Muscle layer of duodenum (tissue), 2 donors: ENCODE results near the gene CDC42BPA.
A peak's percentile ranks its signal among the peaks of the same experiment; 100 is the strongest.
"Not testable (repeated sequence)": the region's sequence is repeated elsewhere in the genome, so short reads cannot be mapped to it uniquely, and the experiment has no call there.

Experiments
- H3K27ac ChIP-seq: one replicate; pipeline ENCODE4 v1.7.0; 2013; ENCODE audit warnings: mild to moderate bottlenecking, low read length
- H3K27me3 ChIP-seq: one replicate; pipeline ENCODE4 v1.7.0; 2013; ENCODE audit warnings: low read depth, mild to moderate bottlenecking, control low read depth, low read length
- H3K36me3 ChIP-seq, 2 donors: one replicate each; pipeline ENCODE4 v1.7.0; 2013; ENCODE audit warnings: low read length in 2 of 2, control low read depth in 1 of 2, mild to moderate bottlenecking in 1 of 2; ENCODE audit not compliant: insufficient read depth in 2 of 2, control insufficient read depth in 1 of 2
- H3K4me1 ChIP-seq, 2 donors: one replicate each; pipeline ENCODE4 v1.7.0; 2013; ENCODE audit warnings: low read length in 2 of 2, mild to moderate bottlenecking in 2 of 2, control low read depth in 1 of 2, moderate library complexity in 1 of 2; ENCODE audit not compliant: insufficient read depth in 2 of 2, control insufficient read depth in 1 of 2
- H3K4me3 ChIP-seq, 2 donors: one replicate each; pipeline ENCODE4 v1.7.0; 2013; ENCODE audit warnings: low read length in 2 of 2, low read depth in 1 of 2, mild to moderate bottlenecking in 1 of 2
- H3K9me3 ChIP-seq, 2 donors: one replicate each; pipeline ENCODE4 v1.7.0; 2013; ENCODE audit warnings: low read length in 2 of 2, control low read depth in 1 of 2, mild to moderate bottlenecking in 1 of 2; ENCODE audit not compliant: control insufficient read depth in 1 of 2
- donor health status: healthy.

CDC42BPA gene

GRCh38 chr1:227303662-227304061 lies 14.6 kb downstream of the CDC42BPA start:
- Histone ChIP-seq H3K36me3 (no peaks in the 10 kb centered on the region), H3K27ac (no peak overlapping the region), H3K9me3 (no peaks in the 10 kb centered on the region), H3K4me1 (peaks cover 0 to 5% of the 10 kb centered on the region in 2 donors), H3K4me3 (no peak overlapping the region), H3K27me3 (no peaks in the 10 kb centered on the region)

DNA sequence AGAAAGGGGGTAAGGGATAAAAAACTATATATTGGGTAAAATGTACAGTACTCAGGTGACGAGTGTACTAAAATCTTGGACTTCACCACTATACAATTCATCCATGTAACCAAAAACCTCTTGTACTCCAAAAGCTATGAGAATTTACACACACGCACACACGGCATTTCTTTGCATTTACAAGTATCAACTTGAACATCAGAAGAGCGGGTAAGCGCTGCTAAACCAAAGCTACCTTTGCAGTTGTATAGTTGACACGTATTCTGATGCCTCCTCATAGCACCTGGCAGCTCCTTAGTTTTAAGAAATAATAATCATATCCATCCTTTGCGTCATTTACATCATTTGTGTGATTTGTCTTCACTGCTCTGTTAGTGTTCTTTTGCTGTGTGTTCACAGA lies 17.6 kb downstream of the CDC42BPA start:
- Histone ChIP-seq H3K36me3 (no peaks in the 10 kb centered on the region), H3K9me3 (no peaks in the 10 kb centered on the region), H3K4me3 (no peak overlapping the region), H3K27ac (no peak overlapping the region), H3K4me1 (peaks cover 0 to 7% of the 10 kb centered on the region in 2 donors), H3K27me3 (no peaks in the 10 kb centered on the region)

DNA sequence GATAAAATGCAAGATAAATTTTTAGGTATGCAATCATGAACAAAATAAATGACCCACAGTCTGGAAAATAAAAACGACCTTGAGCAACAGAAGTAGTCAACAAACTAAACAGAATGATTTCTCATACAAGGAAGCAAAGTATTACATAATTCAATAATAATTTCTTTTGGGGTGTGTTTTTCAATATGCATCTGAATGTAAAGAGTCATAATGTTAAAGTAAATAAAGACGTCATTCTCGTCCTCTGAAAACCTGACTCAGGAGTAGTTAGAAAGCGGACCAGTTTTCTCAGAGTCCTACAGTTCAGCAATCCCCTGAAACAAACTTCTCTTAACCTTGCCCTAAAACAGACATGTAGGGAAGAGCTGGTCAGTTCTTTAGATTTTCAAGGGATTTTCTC lies 18.6 kb downstream of the CDC42BPA start:
- H3K4me3 ChIP-seq, result no peak overlapping the region
- H3K27ac ChIP-seq, result peak overlapping the region; percentile 10
- H3K4me1 ChIP-seq, result peaks cover 0 to 7% of the 10 kb centered on the region in 2 donors

GRCh38 chr1:227299241-227299627 lies 19.1 kb downstream of the CDC42BPA start:
- H3K4me3 ChIP-seq, result no peak overlapping the region

More for the DNA sequence above, 18.6 kb downstream of the CDC42BPA start:
- Histone ChIP-seq H3K36me3 (no peaks in the 10 kb centered on the region), H3K9me3 (no peaks in the 10 kb centered on the region), H3K27me3 (no peaks in the 10 kb centered on the region)

DNA sequence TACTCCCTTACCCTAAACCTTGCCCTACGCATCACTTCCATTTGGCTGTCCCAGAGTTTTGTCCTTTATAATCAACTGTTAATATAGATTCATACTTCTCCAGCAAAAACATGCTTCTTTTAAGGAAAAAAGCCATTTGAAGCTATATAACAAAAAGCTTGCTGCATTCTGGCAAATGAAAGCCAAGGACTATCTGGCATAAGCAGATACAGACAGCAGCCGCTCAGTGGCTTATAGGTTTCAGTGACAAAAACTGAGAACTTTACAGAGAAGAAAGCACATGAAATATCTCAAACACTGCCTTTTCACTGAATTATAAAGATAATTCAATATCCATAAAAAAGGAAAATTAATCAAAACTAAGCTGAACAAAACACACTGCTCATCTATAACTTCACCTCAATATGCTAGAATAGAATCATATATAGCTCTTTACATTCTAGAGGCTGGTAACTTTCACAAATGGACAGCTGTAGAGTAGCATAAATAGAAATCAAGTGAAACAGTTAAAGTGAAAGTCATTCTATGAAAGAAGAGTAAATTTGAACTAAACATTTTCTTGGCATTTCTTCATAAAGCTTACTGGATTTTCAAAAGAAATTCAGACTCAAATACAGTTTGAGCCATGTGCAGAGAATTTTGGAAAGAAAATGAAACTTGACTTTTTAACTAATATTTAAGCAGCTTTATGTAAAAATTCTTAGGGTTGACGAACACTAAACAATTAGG lies 19.6 kb downstream of the CDC42BPA start:
- Histone ChIP-seq H3K4me3 (no peak overlapping the region), H3K36me3 (no peaks in the 10 kb centered on the region), H3K27ac (no peak overlapping the region), H3K9me3 (no peaks in the 10 kb centered on the region), H3K4me1 (peaks cover 0 to 7% of the 10 kb centered on the region in 2 donors), H3K27me3 (no peaks in the 10 kb centered on the region)

More at GRCh38 chr1:227299241-227299627, 19.1 kb downstream of the CDC42BPA start:
- Histone ChIP-seq H3K27me3 (no peaks in the 10 kb centered on the region), H3K4me1 (peaks cover 0 to 7% of the 10 kb centered on the region in 2 donors), H3K36me3 (no peaks in the 10 kb centered on the region), H3K9me3 (no peaks in the 10 kb centered on the region), H3K27ac (no peak overlapping the region)

- Histone ChIP-seq H3K9me3 (no peaks in the 10 kb centered on the region), H3K4me3 (no peak overlapping the region), H3K27me3 (no peaks in the 10 kb centered on the region), H3K27ac (no peak overlapping the region), H3K36me3 (no peaks in the 10 kb centered on the region), H3K4me1 (peaks cover 0 to 7% of the 10 kb centered on the region in 2 donors)
These were observed 21.1 kb downstream of the CDC42BPA start for GRCh38 chr1:227297073-227297793.

GRCh38 chr1:227295609-227296008 lies 22.7 kb downstream of the CDC42BPA start:
- Histone ChIP-seq H3K9me3 (no peaks in the 10 kb centered on the region), H3K27me3 (no peaks in the 10 kb centered on the region), H3K36me3 (no peaks in the 10 kb centered on the region), H3K27ac (no peak overlapping the region), H3K4me3 (no peak overlapping the region), H3K4me1 (peaks cover 0 to 7% of the 10 kb centered on the region in 2 donors)

DNA sequence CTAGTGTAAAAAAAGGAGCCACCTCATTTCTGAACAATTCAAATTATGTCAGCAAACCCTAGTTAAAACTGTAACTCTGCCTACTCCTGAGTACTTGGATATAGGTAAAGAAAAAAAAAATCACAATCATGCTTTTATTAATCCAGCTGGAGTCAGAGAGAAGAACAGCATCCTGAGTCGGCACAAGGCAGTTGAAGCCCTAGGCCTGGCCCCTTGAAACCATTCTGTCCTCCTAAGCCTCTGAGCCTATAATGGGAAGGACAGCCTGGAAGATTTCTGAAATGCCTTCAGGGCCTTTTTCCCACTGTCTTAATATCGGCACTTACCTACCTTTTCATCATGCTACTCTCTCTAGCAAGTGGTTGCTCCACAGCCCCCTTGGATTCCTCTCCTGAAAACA lies 32.5 kb downstream of the CDC42BPA start:
- Histone ChIP-seq H3K36me3 (no peaks in the 10 kb centered on the region), H3K4me3 (no peak overlapping the region), H3K27ac (no peak overlapping the region), H3K4me1 (no peaks in the 10 kb centered on the region), H3K9me3 (no peaks in the 10 kb centered on the region), H3K27me3 (no peaks in the 10 kb centered on the region)

GRCh38 chr1:227281371-227281770 lies 36.9 kb downstream of the CDC42BPA start:
- no peaks in the 10 kb centered on the region for H3K27me3 ChIP-seq
- no peak overlapping the region for H3K4me3 ChIP-seq
- no peaks in the 10 kb centered on the region for H3K9me3 ChIP-seq
- no peaks in the 10 kb centered on the region for H3K36me3 ChIP-seq
- H3K4me1 ChIP-seq, result no peaks in the 10 kb centered on the region
- no peak overlapping the region for H3K27ac ChIP-seq

GRCh38 chr1:227280836-227281235 lies 37.5 kb downstream of the CDC42BPA start:
- no peaks in the 10 kb centered on the region for H3K9me3 ChIP-seq
- H3K4me1 ChIP-seq, result no peaks in the 10 kb centered on the region
- H3K4me3 ChIP-seq, result no peak overlapping the region
- H3K36me3 ChIP-seq, result no peaks in the 10 kb centered on the region
- no peak overlapping the region for H3K27ac ChIP-seq
- H3K27me3 ChIP-seq, result no peaks in the 10 kb centered on the region

DNA sequence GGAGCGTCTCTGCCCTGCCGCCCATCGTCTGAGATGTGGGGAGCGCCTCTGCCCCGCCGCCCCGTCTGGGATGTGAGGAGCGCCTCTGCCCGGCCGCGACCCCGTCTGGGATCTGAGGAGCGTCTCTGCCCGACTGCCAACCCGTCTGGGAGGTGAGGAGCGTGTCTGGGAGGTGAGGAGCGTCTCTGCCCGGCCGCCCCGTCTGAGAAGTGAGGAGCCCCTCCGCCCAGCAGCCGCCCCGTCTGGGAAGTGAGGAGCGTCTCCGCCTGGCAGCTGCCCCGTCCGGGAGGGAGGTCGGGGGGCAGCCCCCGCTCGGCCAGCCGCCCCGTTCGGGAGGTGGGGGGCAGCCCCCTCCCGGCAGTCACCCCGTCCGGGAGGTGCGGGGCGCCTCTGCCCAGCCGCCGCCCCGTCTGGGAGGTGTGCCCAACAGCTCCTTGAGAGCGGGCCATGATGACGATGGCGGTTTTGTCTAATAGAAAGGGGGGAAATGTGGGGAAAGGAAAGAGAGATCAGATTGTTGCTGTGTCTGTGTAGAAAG lies 42.1 kb downstream of the CDC42BPA start:
- not testable (repeated sequence) for H3K27me3 ChIP-seq, H3K36me3 ChIP-seq, H3K4me1 ChIP-seq, H3K4me3 ChIP-seq, H3K9me3 ChIP-seq, H3K27ac ChIP-seq
